HG02943 (cell line): Measurements from ENCODE around the gene FHOD3.
A peak's percentile ranks its signal among the peaks of the same experiment; 100 is the strongest.

Experiments used
- ATAC-seq: cut with Tn5 transposase; IDR thresholded peaks from one replicate; pipeline ENCODE4 v1.9.1; 2021; ENCODE audit warnings: mild to moderate bottlenecking, low read depth, moderate library complexity; ENCODE audit not compliant: unreplicated experiment

The FHOD3 gene

GRCh38 chr18:36464126-36464651, 166.7 kb downstream of the FHOD3 start:
- ATAC-seq = no peak

- no peak for ATAC-seq
These were observed 167.8 kb downstream of the FHOD3 start for GRCh38 chr18:36465276-36465675.

- no peak for ATAC-seq
These were observed 168.5 kb downstream of the FHOD3 start for GRCh38 chr18:36465970-36466369.

DNA sequence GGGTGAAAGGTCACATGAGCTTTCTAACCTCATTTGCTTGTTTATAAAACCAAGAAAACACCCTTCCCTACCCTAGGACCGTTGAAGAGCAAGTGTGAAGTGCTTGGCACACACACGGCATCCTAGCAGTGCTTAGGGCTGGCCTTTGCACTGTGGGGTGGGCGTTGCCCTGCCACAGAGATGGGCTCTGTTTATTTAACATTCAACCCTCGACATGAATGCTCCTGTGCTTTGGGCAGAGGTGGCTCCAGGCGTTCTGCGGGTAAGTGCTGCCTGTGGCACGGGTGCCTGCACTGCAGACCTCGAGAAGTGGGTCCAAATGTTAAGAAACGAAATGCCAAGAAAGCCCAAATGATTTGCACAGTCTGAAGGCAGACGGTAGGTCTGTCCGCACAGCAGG, 170.1 kb downstream of the FHOD3 start:
- ATAC-seq = no peak

- ATAC-seq = no peak
These were observed 170.6 kb downstream of the FHOD3 start for GRCh38 chr18:36468161-36468560.

- ATAC-seq = no peak
These were observed 171.9 kb downstream of the FHOD3 start for GRCh38 chr18:36469461-36469860.

DNA sequence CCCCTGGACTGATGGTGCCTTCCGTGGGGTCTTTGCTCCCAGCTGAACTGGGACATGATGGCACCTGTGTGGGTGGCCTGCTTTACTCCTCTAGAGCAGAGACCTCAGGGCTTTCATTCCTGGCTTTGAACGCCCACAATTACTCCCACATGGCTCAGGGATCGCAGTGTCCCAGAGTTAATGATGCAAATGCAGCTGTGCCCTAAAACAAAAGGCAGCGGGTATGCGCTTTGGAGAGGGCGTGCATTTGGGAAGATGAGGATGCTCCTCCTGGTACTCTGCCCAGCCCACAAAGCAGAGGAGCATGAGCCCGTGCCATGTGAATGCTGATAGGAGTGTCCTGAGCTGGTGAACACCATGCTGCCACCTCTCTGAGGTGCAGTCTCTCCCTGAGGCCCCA, 173.4 kb downstream of the FHOD3 start:
- ATAC-seq = no peak

DNA sequence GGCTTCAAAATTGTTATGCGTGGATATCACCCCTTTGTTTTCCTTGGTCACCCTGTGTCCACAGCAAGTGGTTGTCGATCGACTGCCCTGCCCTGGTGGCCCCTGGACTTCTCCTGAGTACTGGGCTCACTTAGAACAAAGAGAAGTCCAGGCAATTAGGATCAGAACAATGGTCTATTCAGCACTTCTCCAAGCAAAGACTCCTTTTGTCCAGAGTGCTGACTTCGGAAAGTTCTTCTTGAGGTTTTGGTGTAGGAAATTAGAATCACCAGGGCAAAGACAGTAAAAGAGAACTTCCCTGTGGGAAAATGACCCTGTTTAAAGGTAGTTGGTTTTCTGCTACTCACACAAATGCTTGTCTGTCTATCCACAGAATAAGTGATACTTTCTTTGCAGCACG, 173.9 kb downstream of the FHOD3 start:
- ATAC-seq = no peak

GRCh38 chr18:36476433-36476832, 178.9 kb downstream of the FHOD3 start:
- ATAC-seq = no peak

GRCh38 chr18:36477776-36478175, 180.3 kb downstream of the FHOD3 start:
- no peak for ATAC-seq

DNA sequence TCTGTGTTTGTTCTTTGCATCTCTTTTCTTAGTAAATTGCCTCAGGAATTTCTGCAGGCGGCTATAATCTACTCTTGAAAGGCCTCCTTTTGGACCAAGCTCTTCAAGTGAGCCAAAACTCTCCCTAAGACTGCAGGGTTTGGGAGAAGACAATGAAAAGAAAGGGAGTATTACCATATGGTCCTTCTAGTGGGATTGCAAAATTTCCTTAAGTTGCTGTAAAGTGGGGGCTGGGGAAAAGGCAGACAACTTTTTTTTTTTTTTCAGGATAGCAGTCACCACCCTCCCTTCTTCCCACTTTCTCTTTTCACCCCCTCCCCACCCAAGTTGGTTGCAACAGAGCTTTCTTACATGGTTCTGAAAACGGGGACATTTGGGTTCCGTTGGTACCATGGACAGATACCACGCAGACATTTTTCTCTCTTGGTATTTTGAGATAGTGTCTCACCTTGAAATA, 183.7 kb downstream of the FHOD3 start:
- no peak for ATAC-seq

- no peak for ATAC-seq
These were observed 184.4 kb downstream of the FHOD3 start for GRCh38 chr18:36481935-36482334.

- no peak for ATAC-seq
These were observed 187.1 kb downstream of the FHOD3 start for GRCh38 chr18:36484591-36484990.

DNA sequence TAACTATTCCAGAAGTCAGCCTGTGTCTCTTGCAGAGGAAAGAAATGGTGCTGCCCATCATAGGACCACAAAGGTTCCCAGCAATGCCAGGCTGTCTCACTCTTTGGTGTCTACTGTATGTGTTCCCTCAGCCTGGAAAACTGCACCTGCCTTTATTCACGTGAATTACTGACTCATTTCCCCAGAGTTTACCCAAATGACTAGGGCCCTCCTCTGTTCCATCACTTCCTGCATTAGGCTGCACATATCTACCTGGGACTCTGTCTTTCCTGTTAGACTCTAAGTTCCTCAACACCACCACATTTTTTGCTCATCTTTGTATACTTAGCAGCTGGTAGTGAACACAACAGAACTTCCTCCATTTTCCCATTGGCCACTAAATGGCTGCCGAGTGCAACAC, 188.3 kb downstream of the FHOD3 start:
- ATAC-seq = no peak

GRCh38 chr18:36488131-36488530, 190.6 kb downstream of the FHOD3 start:
- ATAC-seq = no peak

DNA sequence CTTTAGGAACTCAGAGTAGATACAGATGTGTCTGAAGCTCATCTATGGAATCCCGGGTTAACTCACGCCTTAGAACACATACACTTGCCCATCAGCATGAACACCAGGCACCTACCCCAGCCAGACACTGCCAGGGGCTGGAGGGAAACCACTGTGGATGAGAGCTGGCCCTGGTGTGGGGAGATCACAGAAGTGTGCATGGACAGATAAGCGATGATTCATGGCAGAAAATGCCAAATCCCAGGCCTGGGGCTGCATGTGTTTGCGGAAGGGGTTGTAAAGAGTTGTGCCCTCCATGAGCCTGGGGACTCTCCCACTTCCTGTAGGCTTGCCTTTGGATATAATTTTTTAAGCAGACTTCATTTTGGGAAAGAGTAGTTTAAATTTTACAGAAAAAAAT, 193.4 kb downstream of the FHOD3 start:
- ATAC-seq = no peak

GRCh38 chr18:36492604-36493329, 195.3 kb downstream of the FHOD3 start:
- ATAC-seq = no peak

GRCh38 chr18:36493349-36494159, 196.0 kb downstream of the FHOD3 start:
- no peak for ATAC-seq

DNA sequence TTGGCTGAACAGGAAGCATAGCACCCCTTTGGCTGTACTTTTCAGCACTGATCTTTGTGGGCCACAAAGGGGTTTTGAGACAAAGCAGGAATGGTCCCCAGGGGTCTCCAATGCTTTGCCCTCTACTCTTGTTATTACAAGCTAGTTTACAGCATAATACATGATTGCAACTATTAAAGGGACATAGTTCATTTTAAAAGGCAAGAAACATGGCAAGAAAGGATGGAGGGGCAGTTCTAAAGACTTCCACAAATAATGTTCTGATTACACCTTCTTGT, 196.6 kb downstream of the FHOD3 start:
- no peak for ATAC-seq

DNA sequence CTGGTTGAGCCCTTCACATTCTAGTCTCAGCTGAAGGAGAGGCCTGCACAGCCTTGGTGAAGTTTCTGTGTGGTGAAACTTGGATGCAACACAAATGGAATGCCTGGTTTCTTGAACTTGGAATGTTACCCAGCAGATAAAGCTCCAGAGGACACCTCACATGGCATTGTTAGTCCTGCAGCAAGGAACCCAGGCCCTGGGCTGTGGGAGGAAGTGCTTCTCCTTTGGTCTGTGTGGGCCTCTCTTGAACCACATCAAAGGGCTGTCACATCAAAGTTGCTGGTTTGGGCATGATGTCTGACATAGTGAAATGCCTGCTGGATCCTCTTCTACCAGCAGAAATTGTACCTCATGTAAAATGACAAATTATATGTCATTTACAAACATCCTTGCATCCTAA, 198.5 kb downstream of the FHOD3 start:
- ATAC-seq = no peak

GRCh38 chr18:36499938-36500337, 202.4 kb downstream of the FHOD3 start:
- peak; percentile 96 for ATAC-seq

DNA sequence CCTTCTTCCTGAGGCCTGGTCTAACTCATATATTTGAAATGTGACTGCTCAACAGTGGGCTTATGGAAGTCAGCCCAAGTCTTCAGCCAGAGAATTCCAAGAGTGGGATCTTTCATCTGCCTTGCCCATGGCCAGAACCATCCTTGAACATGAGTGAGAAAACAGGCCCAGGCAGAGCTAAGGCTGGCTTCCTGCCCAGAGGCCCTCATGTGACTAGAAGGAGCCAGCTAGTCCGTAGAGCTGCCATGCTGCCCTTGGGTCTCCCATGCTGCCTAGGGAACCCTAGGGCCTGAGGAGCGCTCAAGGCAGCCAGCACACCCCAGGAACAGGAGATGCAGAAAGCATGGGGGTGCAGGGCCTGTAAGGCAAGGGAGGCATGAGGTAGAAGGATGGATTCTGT, 203.6 kb downstream of the FHOD3 start:
- no peak for ATAC-seq
